Thoracic aorta (tissue), 2 donors: ENCODE results near the gene KRT38. TPM values are rescaled to one million over a fixed set of nuclear protein-coding genes. Genes with fewer than 3 reads are reported as not detected.
"Not testable (repeated sequence)": the region's sequence is repeated elsewhere in the genome, so short reads cannot be mapped to it uniquely, and the experiment has no call there.

Experiments used
- ATAC-seq: fragments of 150-250 bp; one replicate; pipeline ENCODE4 v1.8.0; 2017; ENCODE audit warnings: low read depth; ENCODE audit not compliant: insufficient number of reproducible peaks, low FRiP score
- DNase-seq: peaks from one replicate; pipeline ENCODE4 v3.0.0-alpha.2; 2020; ENCODE audit warnings: low spot score
- H3K27ac ChIP-seq, 2 donors: fragments of 200-600 bp; sonication (generic); 1 replicate in 1 of 2; 2 replicates in 1 of 2; pipeline ENCODE4 v1.5.1; 2016; ENCODE audit warnings: mild to moderate bottlenecking in 2 of 2, moderate library complexity in 2 of 2
- H3K27me3 ChIP-seq: fragments of 200-600 bp; sonication (generic); replicated peaks from 2 replicates; pipeline ENCODE4 v1.6.0; 2016; ENCODE audit warnings: mild to moderate bottlenecking; ENCODE audit not compliant: insufficient read depth
- H3K36me3 ChIP-seq: fragments of 200-600 bp; sonication (generic); one replicate; pipeline ENCODE4 v1.5.1; 2016
- H3K4me1 ChIP-seq, 2 donors: fragments of 200-600 bp; sonication (generic); 1 replicate in 1 of 2; 2 replicates in 1 of 2; pipeline versions ENCODE4 v1.5.1 to v1.6.0; 2016; ENCODE audit warnings: low read depth in 2 of 2, mild to moderate bottlenecking in 1 of 2; ENCODE audit not compliant: control insufficient read depth in 1 of 2
- H3K4me3 ChIP-seq: fragments of 200-600 bp; sonication (generic); 2 replicates; pipeline ENCODE4 v1.5.1; 2016; ENCODE audit warnings: mild to moderate bottlenecking
- H3K9me3 ChIP-seq: fragments of 200-600 bp; sonication (generic); 2 replicates; pipeline ENCODE4 v1.5.1; 2016
- total RNA-seq, 2 donors: library from RNA; depleted of rRNA; stranded (reverse); fragments of >200 nt; gene quantifications; one replicate each; pipeline versions ENCODE4 v1.1.0 to v1.2.3, GENCODE V29; 2016
- TF ChIP-seq, protein P1 (sequence below): fragments of 200-600 bp; sonication (generic); IDR thresholded peaks from one replicate; pipeline ENCODE4 v1.5.1; 2019; ENCODE audit warnings: antibody characterized with exemption

Gene KRT38
- total RNA-seq, 2 donors from 2014 or later, result not detected

DNA sequence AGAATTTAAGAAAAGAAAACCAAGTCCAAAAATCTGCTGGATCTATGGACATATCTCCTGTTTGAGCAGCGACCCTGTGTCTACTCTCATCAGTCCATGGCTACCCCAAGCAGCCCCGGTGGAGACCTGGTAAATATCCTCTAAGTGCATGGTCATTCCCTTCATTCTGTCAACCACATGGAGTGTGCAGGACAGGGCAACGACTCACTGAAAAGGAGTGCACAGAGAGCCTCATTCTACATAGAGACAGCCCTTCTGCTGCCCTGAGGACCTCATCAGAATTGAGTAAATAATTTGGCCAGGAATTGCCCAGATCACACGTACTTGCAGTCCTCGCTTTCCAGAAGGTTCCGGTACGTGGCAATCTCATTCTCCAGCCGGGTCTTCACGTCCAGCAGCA, 3.0 kb downstream of the KRT38 start:
- Histone ChIP-seq H3K27ac (no peak overlapping the region), H3K4me3 (no peak overlapping the region), H3K27me3 (no peaks in the 10 kb centered on the region), H3K9me3 (no peaks in the 10 kb centered on the region), H3K36me3 (no peaks in the 10 kb centered on the region), H3K4me1 (no peaks in the 10 kb centered on the region)
- ATAC-seq, result no peak
- no peak for DNase-seq
- TF ChIP-seq, protein P1, sequence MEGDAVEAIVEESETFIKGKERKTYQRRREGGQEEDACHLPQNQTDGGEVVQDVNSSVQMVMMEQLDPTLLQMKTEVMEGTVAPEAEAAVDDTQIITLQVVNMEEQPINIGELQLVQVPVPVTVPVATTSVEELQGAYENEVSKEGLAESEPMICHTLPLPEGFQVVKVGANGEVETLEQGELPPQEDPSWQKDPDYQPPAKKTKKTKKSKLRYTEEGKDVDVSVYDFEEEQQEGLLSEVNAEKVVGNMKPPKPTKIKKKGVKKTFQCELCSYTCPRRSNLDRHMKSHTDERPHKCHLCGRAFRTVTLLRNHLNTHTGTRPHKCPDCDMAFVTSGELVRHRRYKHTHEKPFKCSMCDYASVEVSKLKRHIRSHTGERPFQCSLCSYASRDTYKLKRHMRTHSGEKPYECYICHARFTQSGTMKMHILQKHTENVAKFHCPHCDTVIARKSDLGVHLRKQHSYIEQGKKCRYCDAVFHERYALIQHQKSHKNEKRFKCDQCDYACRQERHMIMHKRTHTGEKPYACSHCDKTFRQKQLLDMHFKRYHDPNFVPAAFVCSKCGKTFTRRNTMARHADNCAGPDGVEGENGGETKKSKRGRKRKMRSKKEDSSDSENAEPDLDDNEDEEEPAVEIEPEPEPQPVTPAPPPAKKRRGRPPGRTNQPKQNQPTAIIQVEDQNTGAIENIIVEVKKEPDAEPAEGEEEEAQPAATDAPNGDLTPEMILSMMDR, result no peak

DNA sequence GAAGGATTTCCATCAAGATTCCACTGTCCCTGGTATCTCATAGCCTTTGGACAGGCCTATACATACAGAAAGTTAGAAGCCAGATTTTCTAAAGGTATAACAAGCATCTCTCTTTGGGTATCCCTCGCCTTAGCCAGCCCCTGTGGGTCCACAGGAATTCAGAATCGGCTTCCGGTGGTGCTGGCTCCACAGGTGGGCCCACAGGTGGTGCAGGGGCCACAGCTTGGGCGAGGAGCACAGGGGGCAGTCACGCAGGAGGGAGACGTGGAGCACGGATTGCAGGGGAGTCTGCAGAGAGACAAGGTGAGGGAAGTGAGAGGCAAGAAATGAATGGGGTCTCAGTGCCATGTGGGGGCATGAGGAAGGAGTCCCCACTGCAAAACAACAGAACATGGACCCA, 3.5 kb downstream of the KRT38 start:
- H3K27ac ChIP-seq, result no peak overlapping the region
- TF ChIP-seq, protein P1, result no peak

DNA sequence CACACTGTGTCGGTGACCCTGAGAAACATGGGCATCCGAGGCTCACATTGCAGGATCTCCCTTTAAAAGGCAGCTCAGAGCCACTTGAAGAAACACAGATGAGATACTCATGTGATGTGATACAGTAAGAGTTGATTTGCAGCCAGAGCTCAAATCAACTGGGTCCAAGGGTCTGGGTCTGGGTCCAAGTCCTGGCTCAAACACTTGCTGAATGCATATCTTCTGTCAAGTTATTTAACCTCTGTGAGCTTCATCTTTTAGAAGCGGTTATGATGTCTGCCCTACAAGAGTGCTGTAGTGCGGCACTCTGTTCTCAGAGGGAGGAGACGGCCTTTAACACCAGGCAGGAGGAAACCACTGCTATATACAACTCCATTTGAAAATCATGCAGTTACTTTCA, 6.4 kb downstream of the KRT38 start:
- Histone ChIP-seq H3K36me3 (no peaks in the 10 kb centered on the region), H3K27ac (no peak overlapping the region), H3K4me3 (no peak overlapping the region), H3K4me1 (no peaks in the 10 kb centered on the region), H3K27me3 (no peaks in the 10 kb centered on the region), H3K9me3 (no peaks in the 10 kb centered on the region)
- ATAC-seq, result no peak
- no peak for DNase-seq
- TF ChIP-seq, protein P1, result no peak

More for the DNA sequence above, 3.5 kb downstream of the KRT38 start:
- Histone ChIP-seq H3K4me1 (no peaks in the 10 kb centered on the region), H3K36me3 (no peaks in the 10 kb centered on the region), H3K27me3 (no peaks in the 10 kb centered on the region), H3K9me3 (no peaks in the 10 kb centered on the region), H3K4me3 (no peak overlapping the region)
- DNase-seq (no peak), ATAC-seq (no peak)

DNA sequence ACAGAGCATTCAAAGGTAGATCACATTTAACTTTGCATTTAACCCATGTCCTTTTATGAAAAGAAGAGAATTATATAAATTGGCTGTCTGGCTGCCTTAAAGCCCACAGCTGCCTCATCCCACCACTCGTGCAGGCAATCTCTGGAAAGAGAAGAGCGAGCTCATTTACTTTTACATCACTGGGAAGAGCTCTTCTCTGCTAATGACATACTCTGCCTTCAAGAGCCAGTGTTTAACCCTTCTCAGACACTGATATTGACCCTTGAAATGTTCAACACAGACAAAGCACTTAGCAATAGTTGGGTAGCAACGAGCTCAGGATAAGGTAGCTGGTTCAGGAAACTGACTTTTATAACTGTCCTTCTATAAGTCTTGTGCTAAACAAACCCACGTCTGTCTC, 6.8 kb downstream of the KRT38 start:
- TF ChIP-seq, protein P1, result no peak
- Histone ChIP-seq H3K4me3 (no peak overlapping the region), H3K27me3 (no peaks in the 10 kb centered on the region), H3K4me1 (no peaks in the 10 kb centered on the region), H3K27ac (no peak overlapping the region), H3K9me3 (no peaks in the 10 kb centered on the region), H3K36me3 (no peaks in the 10 kb centered on the region)
- ATAC-seq, result no peak
- DNase-seq, result no peak

DNA sequence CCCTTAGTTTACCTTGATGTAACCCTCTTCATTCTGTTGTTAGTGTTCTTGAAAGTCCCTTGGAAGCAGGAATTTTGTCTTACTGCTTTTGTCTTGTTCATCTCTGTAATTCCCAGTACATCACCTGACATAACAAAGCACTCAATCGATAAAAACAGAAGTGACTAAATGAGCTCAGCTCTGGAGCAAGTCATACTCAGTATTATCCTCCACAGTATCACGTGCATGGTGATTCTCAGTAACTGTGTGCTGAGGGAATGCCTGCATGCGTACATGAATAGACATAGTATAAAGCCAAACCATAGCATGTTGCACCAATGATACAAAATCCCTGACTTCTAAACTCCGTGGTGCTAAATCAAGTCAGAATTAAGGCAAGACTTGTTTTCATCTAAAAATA, 7.2 kb downstream of the KRT38 start:
- Histone ChIP-seq H3K27me3 (no peaks in the 10 kb centered on the region), H3K4me3 (no peak overlapping the region), H3K4me1 (no peaks in the 10 kb centered on the region), H3K9me3 (no peaks in the 10 kb centered on the region), H3K36me3 (no peaks in the 10 kb centered on the region), H3K27ac (no peak overlapping the region)
- DNase-seq (no peak), ATAC-seq (no peak)
- TF ChIP-seq, protein P1, result no peak

DNA sequence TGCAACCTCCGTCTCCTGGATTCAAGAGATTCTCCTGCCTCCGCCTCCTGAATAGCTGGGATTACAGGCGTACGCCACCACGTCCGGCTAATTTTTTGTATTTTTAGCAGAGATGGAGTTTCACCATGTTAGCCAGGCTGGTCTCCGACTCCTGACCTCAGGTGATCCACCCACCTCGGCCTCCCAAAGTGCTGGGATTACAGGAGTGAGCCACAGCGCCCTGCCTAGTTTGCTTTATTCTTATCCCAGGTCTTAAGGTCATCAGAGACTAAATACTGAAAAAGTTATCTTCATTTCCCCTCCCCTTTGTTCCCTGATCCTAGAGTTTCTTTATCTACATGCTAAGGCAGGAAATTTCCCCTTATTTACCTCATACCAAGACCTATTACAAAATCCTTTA, 10.4 kb downstream of the KRT38 start:
- not testable (repeated sequence) for H3K4me1 ChIP-seq, H3K36me3 ChIP-seq, DNase-seq, H3K27me3 ChIP-seq, ATAC-seq, H3K27ac ChIP-seq, H3K9me3 ChIP-seq, H3K4me3 ChIP-seq
